ENCODE results near the gene ATP8B1. TPM values are rescaled to one million over a fixed set of nuclear protein-coding genes. Genes with fewer than 3 reads are reported as not detected.

Gene ATP8B1
- total and polyA plus RNA-seq, 9 of the 15 experiments (the other 6 are each of a cell fraction or from before 2014, with no cell fraction given) = 0.01 to 0.22 (median 0.03) TPM; not detected in 3

GRCh38 chr18:57649556-57650500, 153.3 kb downstream of the ATP8B1 start:
- ChIA-PET CTCF (ENCODE audit: low intra/inter-chr PET ratio) (no interaction called here), POLR2A (interaction anchor here (0.6 to 0.7 kb wide), 2 partner anchors 36 to 1334 kb away, joined by 3 read pairs; no protein-coding TSS in a partner anchor)
- Histone ChIP-seq H2AFZ (ENCODE audit: low read depth, low read length) (no peak overlapping the region), H3K9me3 (replicated peaks; ENCODE audit: control insufficient read depth, insufficient read depth, low read depth, low read length) (no peaks in the 10 kb centered on the region), H3K4me2 (ENCODE audit: insufficient read depth, low read length) (no peak overlapping the region), H4K20me1 (replicated peaks; ENCODE audit: control insufficient read depth, insufficient read depth, low read length) (no peaks in the 10 kb centered on the region), H3K79me2 (ENCODE audit: control insufficient read depth, insufficient read depth, low read length) (no peaks in the 10 kb centered on the region), H3K36me3 (ENCODE audit: control insufficient read depth, insufficient read depth, low read length) (no peaks in the 10 kb centered on the region), H3K27ac (ENCODE audit: extremely low read depth, low read depth, low read length) (no peak overlapping the region), H3K4me3 (no peak overlapping the region), H3K27me3 (ENCODE audit: control insufficient read depth in 2 of 2, insufficient read depth in 2 of 2, low read length in 2 of 2) (no peaks in the 10 kb centered on the region), H3K9me1 (ENCODE audit: control insufficient read depth, insufficient read depth, low read length) (no peaks in the 10 kb centered on the region), H3K4me1 (replicated peaks in 1 of 2; ENCODE audit: control insufficient read depth in 2 of 2, insufficient read depth in 2 of 2, low read length in 2 of 2) (peaks cover 4% of the 10 kb centered on the region in 2 experiments; a peak in 4 of 5 replicates), H3K9ac (ENCODE audit: insufficient read depth in 1 of 2, low read depth in 2 of 2, low read length in 2 of 2) (no peak overlapping the region)
- no TSS peak for BruUV-seq (replicated peaks)
- 46% methylated on average over 10 of the region's 11 CpGs for WGBS (ENCODE audit: insufficient coverage, low coverage, missing lambda C conversion rate)
- DNase-seq (ENCODE audit: extremely low read depth in 1 of 4, low spot score in 3 of 4) = no peak
- intact Hi-C loops (cut with micrococcal nuclease) = no loop called here
- in situ Hi-C loops (cut with MboI) = loop anchor here (25.0 kb wide), 1 partner anchor 212 kb away; no protein-coding TSS in a partner anchor
- no peak for FAIRE-seq
- no peak for ATAC-seq
- peak; percentile 18 for TF ChIP-seq MEIS2 (IDR thresholded peaks at IDR 0.05; ENCODE audit: partially characterized antibody)
- TF ChIP-seq CEBPB (tag; IDR thresholded peaks at IDR 0.05) = peak; percentile 17; the same call in 1 of the 2 replicates
- TF ChIP-seq STAT5A (IDR thresholded peaks at IDR 0.05; ENCODE audit: borderline replicate concordance, low read length) = no peak
- TF ChIP-seq, protein P1, sequence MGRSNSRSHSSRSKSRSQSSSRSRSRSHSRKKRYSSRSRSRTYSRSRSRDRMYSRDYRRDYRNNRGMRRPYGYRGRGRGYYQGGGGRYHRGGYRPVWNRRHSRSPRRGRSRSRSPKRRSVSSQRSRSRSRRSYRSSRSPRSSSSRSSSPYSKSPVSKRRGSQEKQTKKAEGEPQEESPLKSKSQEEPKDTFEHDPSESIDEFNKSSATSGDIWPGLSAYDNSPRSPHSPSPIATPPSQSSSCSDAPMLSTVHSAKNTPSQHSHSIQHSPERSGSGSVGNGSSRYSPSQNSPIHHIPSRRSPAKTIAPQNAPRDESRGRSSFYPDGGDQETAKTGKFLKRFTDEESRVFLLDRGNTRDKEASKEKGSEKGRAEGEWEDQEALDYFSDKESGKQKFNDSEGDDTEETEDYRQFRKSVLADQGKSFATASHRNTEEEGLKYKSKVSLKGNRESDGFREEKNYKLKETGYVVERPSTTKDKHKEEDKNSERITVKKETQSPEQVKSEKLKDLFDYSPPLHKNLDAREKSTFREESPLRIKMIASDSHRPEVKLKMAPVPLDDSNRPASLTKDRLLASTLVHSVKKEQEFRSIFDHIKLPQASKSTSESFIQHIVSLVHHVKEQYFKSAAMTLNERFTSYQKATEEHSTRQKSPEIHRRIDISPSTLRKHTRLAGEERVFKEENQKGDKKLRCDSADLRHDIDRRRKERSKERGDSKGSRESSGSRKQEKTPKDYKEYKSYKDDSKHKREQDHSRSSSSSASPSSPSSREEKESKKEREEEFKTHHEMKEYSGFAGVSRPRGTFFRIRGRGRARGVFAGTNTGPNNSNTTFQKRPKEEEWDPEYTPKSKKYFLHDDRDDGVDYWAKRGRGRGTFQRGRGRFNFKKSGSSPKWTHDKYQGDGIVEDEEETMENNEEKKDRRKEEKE (IDR thresholded peaks at IDR 0.05; ENCODE audit: borderline replicate concordance in 1 of 2, control insufficient read depth in 1 of 2, low read depth in 2 of 2, low read length in 1 of 2) = no peak
- TF ChIP-seq FOSL1 (tag; conservative IDR thresholded peaks at IDR 0.05) = peak; percentile 29; the same call in 1 of the 2 replicates
- TF ChIP-seq PBX2 (CRISPR knock-in tag; IDR thresholded peaks at IDR 0.05; ENCODE audit: low read depth) = no peak
- peak; percentile 63 for TF ChIP-seq PBX2 (tag; conservative IDR thresholded peaks at IDR 0.05; ENCODE audit: low read depth)
